Stomach (tissue), 9 donors: Measurements from ENCODE around the gene RXRG. TPM values are rescaled to one million over a fixed set of nuclear protein-coding genes. Genes with fewer than 3 reads are reported as not detected.
A peak's percentile ranks its signal among the peaks of the same experiment; 100 is the strongest.

Experiments used
- DNase-seq, 2 donors: peaks; one replicate each; pipeline versions ENCODE4 v3.0.0 to v3.0.0-alpha.2; 2013 to 2019
- H3K27ac ChIP-seq, 5 donors: fragments of 200-600 bp in 4 of 5; sonication (generic) in 4 of 5; one replicate each; pipeline ENCODE4 v1.5.1; 2013 to 2019; ENCODE audit warnings: mild to moderate bottlenecking in 1 of 5, moderate library complexity in 1 of 5
- H3K27me3 ChIP-seq, 3 donors: fragments of 200-600 bp; sonication (generic); one replicate each; pipeline ENCODE4 v1.5.1; 2017 to 2019; ENCODE audit warnings: mixed run types in 1 of 3
- H3K36me3 ChIP-seq, 4 donors: fragments of 200-600 bp; sonication (generic); 1 replicate in 3 of 4; 2 replicates in 1 of 4; pipeline ENCODE4 v1.5.1; 2016 to 2019
- H3K4me1 ChIP-seq, 4 donors: fragments of 200-600 bp; sonication (generic); one replicate each; pipeline ENCODE4 v1.5.1; 2016 to 2019
- H3K4me3 ChIP-seq, 4 donors: fragments of 200-600 bp; sonication (generic) in 3 of 4; one replicate each; pipeline ENCODE4 v1.5.1; 2016 to 2019; ENCODE audit warnings: mild to moderate bottlenecking in 1 of 4
- H3K9me3 ChIP-seq, 4 donors: fragments of 200-600 bp; sonication (generic); one replicate each; pipeline ENCODE4 v1.5.1; 2016 to 2019
- CTCF ChIP-seq, 7 experiments: fragments of 450-650 bp in 4 of 7; fragments of 200-600 bp in 3 of 7; sonication (generic) in 3 of 7; IDR thresholded peaks; one replicate each; pipeline ENCODE4 v1.5.1; 2016 to 2019; ENCODE audit warnings: antibody characterized with exemption in 7 of 7, control low read depth in 2 of 7, mild to moderate bottlenecking in 1 of 7
- EP300 ChIP-seq: sonication (generic); formaldehyde crosslinking; IDR thresholded peaks from one replicate; pipeline ENCODE4 v1.6.1; 2017; ENCODE audit warnings: antibody characterized with exemption
- POLR2A ChIP-seq, 4 donors: fragments of 450-650 bp; IDR thresholded peaks; one replicate each; pipeline ENCODE4 v1.6.1; 2016; ENCODE audit warnings: antibody characterized with exemption in 4 of 4, control low read depth in 2 of 4, mild to moderate bottlenecking in 1 of 4, moderate library complexity in 1 of 4
- POLR2AphosphoS5 ChIP-seq, 3 donors: sonication (generic); formaldehyde crosslinking; IDR thresholded peaks; one replicate each; pipeline ENCODE4 v1.6.1; 2016; ENCODE audit warnings: antibody characterized with exemption in 3 of 3
- WGBS, 5 donors: extraction: QIAGEN DNeasy Blood & Tissue Kit in 3 of 5; methylation state at CpG; one replicate each; pipeline versions ENCODE4 v1.1.5 to v1.1.7; 2013 to 2018; 5-methylcytosine and 5-hydroxymethylcytosine counted together
- intact Hi-C: fragments of 100-400 bp; cut with DNase I; formaldehyde crosslinking; loops from one replicate; pipeline ENCODE4 v1.15.1; 2023; ENCODE audit warnings: low total_unique reads
- polyA plus RNA-seq, 3 donors: library from polyadenylated mRNA; stranded (reverse); fragments of 200-250 nt; gene quantifications; one replicate each; pipeline ENCODE4 v1.2.3, GENCODE V29; 2013
- total RNA-seq, 5 donors: library from RNA; depleted of rRNA; stranded (reverse); fragments of >200 nt; gene quantifications; one replicate each; pipeline versions ENCODE4 v1.1.0 to v1.2.3, GENCODE V29; 2014 to 2016
- donor health status: healthy with polysubstance abuse.
- donor health status: Bipolar disorder and iron deficiency.
- donor health status: healthy.

The RXRG gene
- total and polyA plus RNA-seq, 8 donors: 0.43 to 2.9 (median 1.4) TPM; not detected in 3

- no peaks in the 10 kb centered on the region for H3K9me3 ChIP-seq
- peak overlapping the region in 1 of 5 donors; percentile 14 for H3K27ac ChIP-seq
- intact Hi-C loops: no loop called here
- no peak overlapping the region for H3K4me3 ChIP-seq
- peak; percentile 26 to 74 for DNase-seq
- H3K36me3 ChIP-seq: no peaks in the 10 kb centered on the region
- H3K4me1 ChIP-seq: no peaks in the 10 kb centered on the region
- WGBS, 5 donors: 28 to 44% (median 35%) methylated on average over 6 of the region's 6 CpGs
- TF ChIP-seq POLR2AphosphoS5 (IDR thresholded peaks at IDR 0.05) (peak in 1 of 3 donors; percentile 41), CTCF (IDR thresholded peaks at IDR 0.05) (no peak)
- no peaks in the 10 kb centered on the region for H3K27me3 ChIP-seq
Measured at GRCh38 chr1:165481820-165482532, 37.0 kb upstream of the RXRG start.

GRCh38 chr1:165476776-165477175, 31.9 kb upstream of the RXRG start:
- no peak overlapping the region for H3K4me3 ChIP-seq
- no peaks in the 10 kb centered on the region for H3K27me3 ChIP-seq
- intact Hi-C loops: no loop called here
- 25 to 66% (median 50%) methylated on average over 1 of the region's 1 CpG for WGBS, 5 donors
- no peak for DNase-seq
- no peaks in the 10 kb centered on the region for H3K9me3 ChIP-seq
- H3K27ac ChIP-seq: no peak overlapping the region
- no peaks in the 10 kb centered on the region for H3K36me3 ChIP-seq
- no peaks in the 10 kb centered on the region for H3K4me1 ChIP-seq
- no peak for TF ChIP-seq EP300
- no peak for TF ChIP-seq CTCF (IDR thresholded peaks at IDR 0.05)
- no peak for TF ChIP-seq POLR2AphosphoS5 (IDR thresholded peaks at IDR 0.05)
- no peak for TF ChIP-seq POLR2A (IDR thresholded peaks at IDR 0.05)

- WGBS, 5 donors: 82 to 94% (median 90%) methylated on average over 2 of the region's 2 CpGs
- Histone ChIP-seq H3K36me3 (no peaks in the 10 kb centered on the region), H3K27ac (no peak overlapping the region), H3K27me3 (no peaks in the 10 kb centered on the region), H3K4me1 (no peaks in the 10 kb centered on the region), H3K4me3 (no peak overlapping the region), H3K9me3 (no peaks in the 10 kb centered on the region)
- intact Hi-C loops: no loop called here
- no peak for DNase-seq
- TF ChIP-seq POLR2AphosphoS5 (IDR thresholded peaks at IDR 0.05): no peak
- no peak for TF ChIP-seq CTCF (IDR thresholded peaks at IDR 0.05)
- no peak for TF ChIP-seq EP300
- TF ChIP-seq POLR2A (IDR thresholded peaks at IDR 0.05): no peak
Measured at GRCh38 chr1:165474196-165474595, 29.3 kb upstream of the RXRG start.

GRCh38 chr1:165473081-165473480, 28.2 kb upstream of the RXRG start:
- H3K27me3 ChIP-seq: peaks cover 0 to 3% (median 0%) of the 10 kb centered on the region in 3 donors
- H3K36me3 ChIP-seq: no peaks in the 10 kb centered on the region
- H3K9me3 ChIP-seq: no peaks in the 10 kb centered on the region
- no peaks in the 10 kb centered on the region for H3K4me1 ChIP-seq
- no peak overlapping the region for H3K27ac ChIP-seq
- TF ChIP-seq CTCF (IDR thresholded peaks at IDR 0.05) (no peak), EP300 (no peak), POLR2A (IDR thresholded peaks at IDR 0.05) (no peak), POLR2AphosphoS5 (IDR thresholded peaks at IDR 0.05) (no peak)
- no peak for DNase-seq
- no peak overlapping the region for H3K4me3 ChIP-seq
- intact Hi-C loops: no loop called here
- WGBS, 5 donors: 65 to 81% (median 77%) methylated on average over 4 of the region's 4 CpGs
